ENCODE data around the gene ADGRD1.

GRCh38 chr12:130972586-130972950, 18.9 kb downstream of the ADGRD1 start:
- no peak for TF ChIP-seq CTCF (IDR thresholded peaks at IDR 0.05; ENCODE audit: low read depth, low read length, poor library complexity, severe bottlenecking)
- TF ChIP-seq EZH2phosphoT487 (IDR thresholded peaks at IDR 0.05; ENCODE audit: borderline replicate concordance, low read length), result no peak
